Measurements from ENCODE around the gene TBX10. TPM values are rescaled to one million over a fixed set of nuclear protein-coding genes. Genes with fewer than 3 reads are reported as not detected.

Gene TBX10
- total RNA-seq, 1 experiment from 2014 or later = not detected

GRCh38 chr11:67615728-67616430 lies 23.7 kb downstream of the TBX10 start:
- Histone ChIP-seq H3K36me3 (ENCODE audit: control insufficient read depth, insufficient read depth, low read length) (no peaks in the 10 kb centered on the region), H3K27ac (ENCODE audit: low read length) (no peak overlapping the region), H3K9me3 (ENCODE audit: control insufficient read depth, insufficient read depth, low read depth, low read length) (no peaks in the 10 kb centered on the region), H3K27me3 (ENCODE audit: control insufficient read depth, insufficient read depth, low read length) (no peaks in the 10 kb centered on the region), H3K4me1 (ENCODE audit: control insufficient read depth, insufficient read depth, low read length) (peaks cover 11% of the 10 kb centered on the region), H3K4me3 (ENCODE audit: low read depth in 2 of 2, low read length in 2 of 2) (no peak overlapping the region)
- ChIA-PET CTCF (no interaction called here), POLR2A (no interaction called here)
- TF ChIP-seq TCF7L2 (IDR thresholded peaks at IDR 0.05; ENCODE audit: low read depth, low read length) (no peak), CTCF (IDR thresholded peaks at IDR 0.05) (peak; percentile 73), REST (IDR thresholded peaks at IDR 0.05; ENCODE audit: insufficient read depth in 1 of 2, low read depth in 2 of 2, low read length in 1 of 2) (no peak), SIN3A (IDR thresholded peaks at IDR 0.05; ENCODE audit: borderline replicate concordance, insufficient read depth, low read depth, low read length) (no peak), POLR2AphosphoS5 (IDR thresholded peaks at IDR 0.05; ENCODE audit: low read depth, low read length) (no peak)
- DNase-seq (ENCODE audit: low read depth, low spot score) = no peak
- no peak; the same call in 1 of the 2 replicates for ATAC-seq
- in situ Hi-C loops (cut with HindIII; ENCODE audit: low pct_unique_long_range_greater_than_20kb, low sequenced_read_pairs) (no loop called here), intact Hi-C loops (cut with micrococcal nuclease; ENCODE audit: unreplicated experiment) (no loop called here)
- BruUV-seq (replicated peaks) = no TSS peak

GRCh38 chr11:67614730-67615714 lies 24.5 kb downstream of the TBX10 start:
- intact Hi-C loops (cut with micrococcal nuclease; ENCODE audit: unreplicated experiment) (no loop called here), in situ Hi-C loops (cut with HindIII; ENCODE audit: low pct_unique_long_range_greater_than_20kb, low sequenced_read_pairs) (no loop called here)
- no peaks in the 10 kb centered on the region for H3K27me3 ChIP-seq (ENCODE audit: control insufficient read depth, insufficient read depth, low read length)
- peak; percentile 89 for TF ChIP-seq CTCF (IDR thresholded peaks at IDR 0.05)
- no peak for TF ChIP-seq SIN3A (IDR thresholded peaks at IDR 0.05; ENCODE audit: borderline replicate concordance, insufficient read depth, low read depth, low read length)
- no peak for TF ChIP-seq TCF7L2 (IDR thresholded peaks at IDR 0.05; ENCODE audit: low read depth, low read length)
- ChIA-PET POLR2A (interaction anchor here (0.5 kb wide), 1 partner anchor 68 kb away, joined by 4 read pairs; no protein-coding TSS in a partner anchor), CTCF (interaction anchor here (0.7 to 1.8 kb wide), 6 partner anchors 9 to 69 kb away, joined by 3 to 11 read pairs (median 4); partner anchors contain the start of gene NUDT8)
- no TSS peak for BruUV-seq (replicated peaks)
- DNase-seq (ENCODE audit: low read depth, low spot score) (no peak), ATAC-seq (peak; percentile 74)
- H3K9me3 ChIP-seq (ENCODE audit: control insufficient read depth, insufficient read depth, low read depth, low read length) = no peaks in the 10 kb centered on the region
- H3K36me3 ChIP-seq (ENCODE audit: control insufficient read depth, insufficient read depth, low read length) = no peaks in the 10 kb centered on the region
- no peak overlapping the region for H3K27ac ChIP-seq (ENCODE audit: low read length)
- no peak overlapping the region for H3K4me3 ChIP-seq (ENCODE audit: low read depth in 2 of 2, low read length in 2 of 2)
- H3K4me1 ChIP-seq (ENCODE audit: control insufficient read depth, insufficient read depth, low read length) = peaks cover 11% of the 10 kb centered on the region
